ENCODE measurements around the gene ELK3.

The ELK3 gene

GRCh38 chr12:96185914-96186313, 8.3 kb upstream of the ELK3 start:
- in situ Hi-C loops (cut with HindIII; ENCODE audit: low pct_ligation_motif_present, low pct_unique_long_range_greater_than_20kb, low sequenced_read_pairs) = no loop called here
- DNase-seq = no peak

- in situ Hi-C loops (cut with HindIII; ENCODE audit: low pct_ligation_motif_present, low pct_unique_long_range_greater_than_20kb, low sequenced_read_pairs) = no loop called here
- DNase-seq = no peak
These were observed 7.4 kb upstream of the ELK3 start for GRCh38 chr12:96186607-96187301.

- DNase-seq = no peak
- in situ Hi-C loops (cut with HindIII; ENCODE audit: low pct_ligation_motif_present, low pct_unique_long_range_greater_than_20kb, low sequenced_read_pairs) = no loop called here
These were observed 6.2 kb upstream of the ELK3 start for GRCh38 chr12:96187956-96188355.

- in situ Hi-C loops (cut with HindIII; ENCODE audit: low pct_ligation_motif_present, low pct_unique_long_range_greater_than_20kb, low sequenced_read_pairs) = no loop called here
- DNase-seq = no peak
These were observed 4.4 kb upstream of the ELK3 start for GRCh38 chr12:96189781-96190180.

- peak; percentile 71 for DNase-seq
- in situ Hi-C loops (cut with HindIII; ENCODE audit: low pct_ligation_motif_present, low pct_unique_long_range_greater_than_20kb, low sequenced_read_pairs) = no loop called here
These were observed 3.6 kb upstream of the ELK3 start for GRCh38 chr12:96190413-96191108.

- DNase-seq = no peak
- in situ Hi-C loops (cut with HindIII; ENCODE audit: low pct_ligation_motif_present, low pct_unique_long_range_greater_than_20kb, low sequenced_read_pairs) = no loop called here
These were observed 1.1 kb upstream of the ELK3 start for GRCh38 chr12:96192926-96193573.

- DNase-seq = no peak
These were observed 358 bp downstream of the ELK3 start for GRCh38 chr12:96194576-96194889.

GRCh38 chr12:96194971-96195844, 1.0 kb downstream of the ELK3 start:
- DNase-seq = peak; percentile 90
- in situ Hi-C loops (cut with HindIII; ENCODE audit: low pct_ligation_motif_present, low pct_unique_long_range_greater_than_20kb, low sequenced_read_pairs) = no loop called here

More at GRCh38 chr12:96194576-96194889, 358 bp downstream of the ELK3 start:
- in situ Hi-C loops (cut with HindIII; ENCODE audit: low pct_ligation_motif_present, low pct_unique_long_range_greater_than_20kb, low sequenced_read_pairs) = no loop called here

GRCh38 chr12:96195845-96196451, 1.8 kb downstream of the ELK3 start:
- in situ Hi-C loops (cut with HindIII; ENCODE audit: low pct_ligation_motif_present, low pct_unique_long_range_greater_than_20kb, low sequenced_read_pairs) = no loop called here
- peak; percentile 76 for DNase-seq

- in situ Hi-C loops (cut with HindIII; ENCODE audit: low pct_ligation_motif_present, low pct_unique_long_range_greater_than_20kb, low sequenced_read_pairs) = no loop called here
- peak; percentile 30 for DNase-seq
These were observed 2.6 kb downstream of the ELK3 start for GRCh38 chr12:96196781-96197180.

- in situ Hi-C loops (cut with HindIII; ENCODE audit: low pct_ligation_motif_present, low pct_unique_long_range_greater_than_20kb, low sequenced_read_pairs) = no loop called here
- DNase-seq = peak; percentile 87
These were observed 3.5 kb downstream of the ELK3 start for GRCh38 chr12:96197503-96198272.

GRCh38 chr12:96198965-96199364, 4.8 kb downstream of the ELK3 start:
- in situ Hi-C loops (cut with HindIII; ENCODE audit: low pct_ligation_motif_present, low pct_unique_long_range_greater_than_20kb, low sequenced_read_pairs) = no loop called here
- DNase-seq = peak; percentile 84

GRCh38 chr12:96199464-96199863, 5.3 kb downstream of the ELK3 start:
- DNase-seq = no peak
- in situ Hi-C loops (cut with HindIII; ENCODE audit: low pct_ligation_motif_present, low pct_unique_long_range_greater_than_20kb, low sequenced_read_pairs) = no loop called here

- no peak for DNase-seq
- in situ Hi-C loops (cut with HindIII; ENCODE audit: low pct_ligation_motif_present, low pct_unique_long_range_greater_than_20kb, low sequenced_read_pairs) = loop anchor here (25.0 kb wide), 1 partner anchor 139 kb away; no protein-coding TSS in a partner anchor
These were observed 7.4 kb downstream of the ELK3 start for GRCh38 chr12:96201272-96202227.

- DNase-seq = no peak
- in situ Hi-C loops (cut with HindIII; ENCODE audit: low pct_ligation_motif_present, low pct_unique_long_range_greater_than_20kb, low sequenced_read_pairs) = loop anchor here (25.0 kb wide), 1 partner anchor 142 kb away; no protein-coding TSS in a partner anchor
These were observed 10.2 kb downstream of the ELK3 start for GRCh38 chr12:96204381-96204780.

GRCh38 chr12:96205908-96206307, 11.7 kb downstream of the ELK3 start:
- DNase-seq = no peak
- in situ Hi-C loops (cut with HindIII; ENCODE audit: low pct_ligation_motif_present, low pct_unique_long_range_greater_than_20kb, low sequenced_read_pairs) = loop anchor here (25.0 kb wide), 1 partner anchor 144 kb away; no protein-coding TSS in a partner anchor

All from ACHN (cell line).